Caco-2 (cell line): Measurements from ENCODE around the gene GATA3. TPM values are rescaled to one million over a fixed set of nuclear protein-coding genes. Genes with fewer than 3 reads are reported as not detected.

Experiments used
- BruUV-seq: library from RNA; stranded (reverse); fragments of 400-500 nt; replicated peaks from 2 replicates; lab custom pipeline; 2021; lab: Mats Ljungman, UMichigan
- CTCF ChIA-PET: fragments of 300-600 bp; sonication (Branson Sonifier 250); formaldehyde crosslinking; loops from one replicate; lab custom pipeline; 2022; ENCODE audit warnings: antibody characterized with exemption; lab: Charles Lee
- POLR2A ChIA-PET: fragments of 300-600 bp; sonication (Branson Sonifier 250); formaldehyde crosslinking; loops from one replicate; lab custom pipeline; 2022; ENCODE audit warnings: antibody characterized with exemption; lab: Charles Lee
- DNase-seq, 2 experiments: peaks; one replicate each; pipeline versions ENCODE4 v3.0.0 to v3.0.0-alpha.2; 2020 to 2022
- H3K27me3 ChIP-seq: replicated peaks from 2 replicates; pipeline ENCODE4 v1.6.0; 2011; ENCODE audit warnings: low read length; ENCODE audit not compliant: control insufficient read depth, insufficient read depth
- H3K36me3 ChIP-seq: 2 replicates; pipeline ENCODE4 v1.5.1; 2011; ENCODE audit warnings: low read length; ENCODE audit not compliant: control insufficient read depth, insufficient read depth
- H3K4me1 ChIP-seq: fragments of 250-450 bp; sonication (Bioruptor Pico); 2 replicates; pipeline ENCODE4 v1.5.1; 2020; ENCODE audit warnings: mild to moderate bottlenecking
- H3K4me3 ChIP-seq: 2 replicates; pipeline ENCODE4 v1.5.1; 2011; ENCODE audit warnings: low read depth, mild to moderate bottlenecking, control low read depth, low read length
- H3K9me3 ChIP-seq: fragments of 250-450 bp; sonication (Bioruptor Pico); 2 replicates; pipeline ENCODE4 v1.5.1; 2020; ENCODE audit warnings: mild to moderate bottlenecking, moderate library complexity
- H3K27ac Mint-ChIP-seq: one replicate; pipeline ENCODE4 v1.8.0; 2022; ENCODE audit warnings: mixed read lengths; ENCODE audit not compliant: unreplicated experiment
- H3K27me3 Mint-ChIP-seq: one replicate; pipeline ENCODE4 v1.8.0; 2022; ENCODE audit warnings: mixed read lengths; ENCODE audit not compliant: insufficient read depth, unreplicated experiment
- H3K36me3 Mint-ChIP-seq: one replicate; pipeline ENCODE4 v1.8.0; 2022; ENCODE audit warnings: mild to moderate bottlenecking, mixed read lengths; ENCODE audit not compliant: insufficient read depth, unreplicated experiment
- H3K4me1 Mint-ChIP-seq: one replicate; pipeline ENCODE4 v1.8.0; 2022; ENCODE audit warnings: low read depth, mixed read lengths; ENCODE audit not compliant: unreplicated experiment
- H3K4me3 Mint-ChIP-seq: one replicate; pipeline ENCODE4 v1.8.0; 2022; ENCODE audit warnings: mild to moderate bottlenecking, moderate library complexity, mixed read lengths; ENCODE audit not compliant: unreplicated experiment
- H3K9me3 Mint-ChIP-seq: one replicate; pipeline ENCODE4 v1.8.0; 2022; ENCODE audit warnings: mixed read lengths; ENCODE audit not compliant: unreplicated experiment
- intact Hi-C: fragments of 100-400 bp; cut with micrococcal nuclease; formaldehyde crosslinking; loops from one replicate; pipeline ENCODE4 v1.10.0; 2022; ENCODE audit not compliant: unreplicated experiment
- total RNA-seq: library from RNA; stranded (reverse); gene quantifications from 2 replicates; pipeline ENCODE4 v1.2.3, GENCODE V29; 2022
- TF ChIP-seq, protein P1 (sequence below), 2 experiments: fragments of 200-600 bp in 1 of 2; IDR thresholded peaks; 1 replicate in 1 of 2; 2 replicates in 1 of 2; pipeline versions ENCODE4 v1.5.1 to v1.8.0; 2011 to 2022; ENCODE audit warnings: antibody characterized with exemption in 1 of 2, control low read depth in 1 of 2, inconsistent platforms in 1 of 2, low read depth in 1 of 2, low read length in 1 of 2, mild to moderate bottlenecking in 1 of 2, moderate library complexity in 1 of 2; ENCODE audit not compliant: insufficient read depth in 1 of 2, severe bottlenecking in 1 of 2, unreplicated experiment in 1 of 2

Gene GATA3
- total RNA-seq, 1 experiment from 2014 or later: 27.7 TPM

GRCh38 chr10:8086315-8086714 lies 31.8 kb downstream of the GATA3 start:
- no peaks in the 10 kb centered on the region for H3K27me3 Mint-ChIP-seq
- peaks cover 19% of the 10 kb centered on the region for H3K4me1 ChIP-seq
- CTCF ChIA-PET: no interaction called here
- H3K36me3 Mint-ChIP-seq: no peaks in the 10 kb centered on the region
- DNase-seq: no peak
- H3K27ac Mint-ChIP-seq: no peak overlapping the region
- intact Hi-C loops: no loop called here
- no TSS peak for BruUV-seq
- H3K27me3 ChIP-seq: no peaks in the 10 kb centered on the region
- POLR2A ChIA-PET: no interaction called here
- no peaks in the 10 kb centered on the region for H3K9me3 Mint-ChIP-seq
- no peaks in the 10 kb centered on the region for H3K36me3 ChIP-seq
- H3K4me3 ChIP-seq: no peak overlapping the region
- peaks cover 23% of the 10 kb centered on the region for H3K4me1 Mint-ChIP-seq
- TF ChIP-seq, protein P1, sequence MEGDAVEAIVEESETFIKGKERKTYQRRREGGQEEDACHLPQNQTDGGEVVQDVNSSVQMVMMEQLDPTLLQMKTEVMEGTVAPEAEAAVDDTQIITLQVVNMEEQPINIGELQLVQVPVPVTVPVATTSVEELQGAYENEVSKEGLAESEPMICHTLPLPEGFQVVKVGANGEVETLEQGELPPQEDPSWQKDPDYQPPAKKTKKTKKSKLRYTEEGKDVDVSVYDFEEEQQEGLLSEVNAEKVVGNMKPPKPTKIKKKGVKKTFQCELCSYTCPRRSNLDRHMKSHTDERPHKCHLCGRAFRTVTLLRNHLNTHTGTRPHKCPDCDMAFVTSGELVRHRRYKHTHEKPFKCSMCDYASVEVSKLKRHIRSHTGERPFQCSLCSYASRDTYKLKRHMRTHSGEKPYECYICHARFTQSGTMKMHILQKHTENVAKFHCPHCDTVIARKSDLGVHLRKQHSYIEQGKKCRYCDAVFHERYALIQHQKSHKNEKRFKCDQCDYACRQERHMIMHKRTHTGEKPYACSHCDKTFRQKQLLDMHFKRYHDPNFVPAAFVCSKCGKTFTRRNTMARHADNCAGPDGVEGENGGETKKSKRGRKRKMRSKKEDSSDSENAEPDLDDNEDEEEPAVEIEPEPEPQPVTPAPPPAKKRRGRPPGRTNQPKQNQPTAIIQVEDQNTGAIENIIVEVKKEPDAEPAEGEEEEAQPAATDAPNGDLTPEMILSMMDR (IDR thresholded peaks at IDR 0.05; ENCODE audit: insufficient read depth in 1 of 2, low read depth in 1 of 2, low read length in 1 of 2, severe bottlenecking in 1 of 2, unreplicated experiment in 1 of 2): no peak
- no peaks in the 10 kb centered on the region for H3K9me3 ChIP-seq
- H3K4me3 Mint-ChIP-seq: no peak overlapping the region

- CTCF ChIA-PET: no interaction called here
- intact Hi-C loops: no loop called here
- H3K27ac Mint-ChIP-seq: no peak overlapping the region
Observed at GRCh38 chr10:8088504-8088903, 34.0 kb downstream of the GATA3 start.

GRCh38 chr10:8092428-8092827 lies 37.9 kb downstream of the GATA3 start:
- Mint-ChIP-seq H3K4me1 (peaks cover 7% of the 10 kb centered on the region), H3K27me3 (no peaks in the 10 kb centered on the region), H3K27ac (no peak overlapping the region), H3K9me3 (no peaks in the 10 kb centered on the region), H3K36me3 (no peaks in the 10 kb centered on the region), H3K4me3 (no peak overlapping the region)
- Histone ChIP-seq H3K36me3 (no peaks in the 10 kb centered on the region), H3K4me1 (peaks cover 11% of the 10 kb centered on the region), H3K27me3 (no peaks in the 10 kb centered on the region), H3K4me3 (no peak overlapping the region), H3K9me3 (no peaks in the 10 kb centered on the region)
- ChIA-PET POLR2A (no interaction called here), CTCF (no interaction called here)
- BruUV-seq: no TSS peak
- DNase-seq: no peak
- TF ChIP-seq, protein P1 (IDR thresholded peaks at IDR 0.05; ENCODE audit: insufficient read depth in 1 of 2, low read depth in 1 of 2, low read length in 1 of 2, severe bottlenecking in 1 of 2, unreplicated experiment in 1 of 2): no peak
- intact Hi-C loops: no loop called here

More at GRCh38 chr10:8088504-8088903, 34.0 kb downstream of the GATA3 start:
- H3K4me1 ChIP-seq: peaks cover 27% of the 10 kb centered on the region
- peaks cover 21% of the 10 kb centered on the region for H3K4me1 Mint-ChIP-seq
- no peaks in the 10 kb centered on the region for H3K9me3 Mint-ChIP-seq
- no peak overlapping the region for H3K4me3 Mint-ChIP-seq
- H3K36me3 Mint-ChIP-seq: no peaks in the 10 kb centered on the region
- H3K4me3 ChIP-seq: no peak overlapping the region
- H3K36me3 ChIP-seq: no peaks in the 10 kb centered on the region
- TF ChIP-seq, protein P1 (IDR thresholded peaks at IDR 0.05; ENCODE audit: insufficient read depth in 1 of 2, low read depth in 1 of 2, low read length in 1 of 2, severe bottlenecking in 1 of 2, unreplicated experiment in 1 of 2): no peak
- no TSS peak for BruUV-seq
- H3K9me3 ChIP-seq: no peaks in the 10 kb centered on the region
- DNase-seq: no peak
- POLR2A ChIA-PET: no interaction called here
- H3K27me3 Mint-ChIP-seq: no peaks in the 10 kb centered on the region
- no peaks in the 10 kb centered on the region for H3K27me3 ChIP-seq
